T-helper 17 cell (primary cell): ENCODE results near the gene ST8SIA1. TPM values are rescaled to one million over a fixed set of nuclear protein-coding genes. Genes with fewer than 3 reads are reported as not detected.

Experiments
- ATAC-seq: fragments of 150-1000 bp; cut with Tn5 transposase; 2 replicates; pipeline ENCODE4 v1.10.0; 2021; ENCODE audit warnings: mild to moderate bottlenecking, moderate library complexity
- DNase-seq, 3 donors: peaks; one replicate each; pipeline versions ENCODE4 v3.0.0 to v3.0.0-alpha.2; 2020 to 2021
- H3K9me3 ChIP-seq: one replicate; pipeline ENCODE4 v1.7.0; 2013; ENCODE audit warnings: low read length, mild to moderate bottlenecking; ENCODE audit not compliant: control insufficient read depth, poor library complexity, severe bottlenecking
- H3K27ac Mint-ChIP-seq: one replicate; pipeline ENCODE4 v1.8.0; 2022; ENCODE audit warnings: mild to moderate bottlenecking, moderate library complexity, mixed read lengths
- H3K27me3 Mint-ChIP-seq: one replicate; pipeline ENCODE4 v1.8.0; 2022; ENCODE audit warnings: mixed read lengths
- H3K36me3 Mint-ChIP-seq: one replicate; pipeline ENCODE4 v1.8.0; 2022; ENCODE audit warnings: low read depth, mixed read lengths
- H3K4me1 Mint-ChIP-seq: one replicate; pipeline ENCODE4 v1.8.0; 2022; ENCODE audit warnings: mild to moderate bottlenecking, mixed read lengths
- H3K4me3 Mint-ChIP-seq: one replicate; pipeline ENCODE4 v1.8.0; 2022; ENCODE audit warnings: mild to moderate bottlenecking, moderate library complexity, mixed read lengths
- total RNA-seq, 4 donors: library from RNA in 2 of 4; stranded (reverse) in 2 of 4; gene quantifications; one replicate each; pipeline ENCODE4 v1.2.3 and lab custom pipeline; 2022 to 2026

The ST8SIA1 gene
- total RNA-seq, 2 donors from 2014 or later, result 7.6 to 13.9 TPM

GRCh38 chr12:22266101-22266500 is 68.4 kb downstream of the ST8SIA1 start:
- H3K4me3 Mint-ChIP-seq, result no peak overlapping the region

GRCh38 chr12:22264380-22264779 is 70.1 kb downstream of the ST8SIA1 start:
- peaks cover 5% of the 10 kb centered on the region for H3K36me3 Mint-ChIP-seq
- H3K4me1 Mint-ChIP-seq, result peaks cover 15% of the 10 kb centered on the region
- no peak overlapping the region for H3K4me3 Mint-ChIP-seq
- no peaks in the 10 kb centered on the region for H3K27me3 Mint-ChIP-seq
- ATAC-seq (no peak), DNase-seq (no peak)
- no peak overlapping the region for H3K27ac Mint-ChIP-seq
- no peaks in the 10 kb centered on the region for H3K9me3 ChIP-seq

More at GRCh38 chr12:22266101-22266500, 68.4 kb downstream of the ST8SIA1 start:
- H3K36me3 Mint-ChIP-seq, result peaks cover 5% of the 10 kb centered on the region
- ATAC-seq (no peak), DNase-seq (no peak)
- H3K9me3 ChIP-seq, result no peaks in the 10 kb centered on the region
- peaks cover 15% of the 10 kb centered on the region for H3K4me1 Mint-ChIP-seq
- no peak overlapping the region for H3K27ac Mint-ChIP-seq
- no peaks in the 10 kb centered on the region for H3K27me3 Mint-ChIP-seq

- Mint-ChIP-seq H3K36me3 (peaks cover 8% of the 10 kb centered on the region), H3K27me3 (no peaks in the 10 kb centered on the region), H3K4me1 (peaks cover 15% of the 10 kb centered on the region), H3K4me3 (no peak overlapping the region), H3K27ac (no peak overlapping the region)
- no peak for ATAC-seq
- H3K9me3 ChIP-seq, result no peaks in the 10 kb centered on the region
- no peak for DNase-seq
These were observed 72.2 kb downstream of the ST8SIA1 start for GRCh38 chr12:22262309-22262708.

GRCh38 chr12:22257100-22257499 is 77.4 kb downstream of the ST8SIA1 start:
- H3K9me3 ChIP-seq, result no peaks in the 10 kb centered on the region
- ATAC-seq, result no peak
- H3K4me3 Mint-ChIP-seq, result no peak overlapping the region
- DNase-seq, result no peak
- H3K27me3 Mint-ChIP-seq, result no peaks in the 10 kb centered on the region
- H3K27ac Mint-ChIP-seq, result no peak overlapping the region
- peaks cover 9% of the 10 kb centered on the region for H3K4me1 Mint-ChIP-seq
- peaks cover 7% of the 10 kb centered on the region for H3K36me3 Mint-ChIP-seq

GRCh38 chr12:22256605-22257004 is 77.9 kb downstream of the ST8SIA1 start:
- DNase-seq (no peak), ATAC-seq (no peak)
- H3K4me3 Mint-ChIP-seq, result no peak overlapping the region
- H3K9me3 ChIP-seq, result no peaks in the 10 kb centered on the region
- H3K36me3 Mint-ChIP-seq, result peaks cover 7% of the 10 kb centered on the region
- peaks cover 9% of the 10 kb centered on the region for H3K4me1 Mint-ChIP-seq
- H3K27ac Mint-ChIP-seq, result no peak overlapping the region
- no peaks in the 10 kb centered on the region for H3K27me3 Mint-ChIP-seq

GRCh38 chr12:22256041-22256441 is 78.5 kb downstream of the ST8SIA1 start:
- DNase-seq (no peak), ATAC-seq (no peak)
- H3K4me3 Mint-ChIP-seq, result no peak overlapping the region
- H3K9me3 ChIP-seq, result no peaks in the 10 kb centered on the region
- peaks cover 7% of the 10 kb centered on the region for H3K36me3 Mint-ChIP-seq
- H3K27ac Mint-ChIP-seq, result no peak overlapping the region
- no peaks in the 10 kb centered on the region for H3K27me3 Mint-ChIP-seq
- peaks cover 10% of the 10 kb centered on the region for H3K4me1 Mint-ChIP-seq

GRCh38 chr12:22255097-22255496 is 79.4 kb downstream of the ST8SIA1 start:
- no peak overlapping the region for H3K4me3 Mint-ChIP-seq
- no peaks in the 10 kb centered on the region for H3K27me3 Mint-ChIP-seq

GRCh38 chr12:22254478-22254877 is 80.0 kb downstream of the ST8SIA1 start:
- H3K36me3 Mint-ChIP-seq, result peaks cover 7% of the 10 kb centered on the region
- no peaks in the 10 kb centered on the region for H3K27me3 Mint-ChIP-seq
- H3K4me1 Mint-ChIP-seq, result peaks cover 14% of the 10 kb centered on the region
- no peak overlapping the region for H3K27ac Mint-ChIP-seq
- ATAC-seq, result no peak
- H3K9me3 ChIP-seq, result no peaks in the 10 kb centered on the region
- DNase-seq, result no peak
- no peak overlapping the region for H3K4me3 Mint-ChIP-seq

More at GRCh38 chr12:22255097-22255496, 79.4 kb downstream of the ST8SIA1 start:
- ATAC-seq (no peak), DNase-seq (no peak)
- H3K4me1 Mint-ChIP-seq, result peaks cover 14% of the 10 kb centered on the region
- no peaks in the 10 kb centered on the region for H3K9me3 ChIP-seq
- no peak overlapping the region for H3K27ac Mint-ChIP-seq
- H3K36me3 Mint-ChIP-seq, result peaks cover 7% of the 10 kb centered on the region

GRCh38 chr12:22252057-22252456 is 82.5 kb downstream of the ST8SIA1 start:
- H3K4me1 Mint-ChIP-seq, result peaks cover 12% of the 10 kb centered on the region
- no peaks in the 10 kb centered on the region for H3K27me3 Mint-ChIP-seq
- no peak for DNase-seq
- peaks cover 2% of the 10 kb centered on the region for H3K36me3 Mint-ChIP-seq
- ATAC-seq, result no peak
- no peak overlapping the region for H3K4me3 Mint-ChIP-seq
- H3K9me3 ChIP-seq, result no peaks in the 10 kb centered on the region
- H3K27ac Mint-ChIP-seq, result no peak overlapping the region

GRCh38 chr12:22250762-22251161 is 83.7 kb downstream of the ST8SIA1 start:
- Mint-ChIP-seq H3K27me3 (no peaks in the 10 kb centered on the region), H3K27ac (no peak overlapping the region), H3K4me3 (no peak overlapping the region), H3K36me3 (no peaks in the 10 kb centered on the region), H3K4me1 (peaks cover 7% of the 10 kb centered on the region)
- no peaks in the 10 kb centered on the region for H3K9me3 ChIP-seq
- no peak for ATAC-seq
- no peak for DNase-seq

- DNase-seq (no peak), ATAC-seq (no peak)
- Mint-ChIP-seq H3K4me3 (no peak overlapping the region), H3K27ac (no peak overlapping the region), H3K27me3 (no peaks in the 10 kb centered on the region), H3K4me1 (peaks cover 7% of the 10 kb centered on the region), H3K36me3 (no peaks in the 10 kb centered on the region)
- no peaks in the 10 kb centered on the region for H3K9me3 ChIP-seq
These were observed 85.9 kb downstream of the ST8SIA1 start for GRCh38 chr12:22248571-22249115.

GRCh38 chr12:22248121-22248520 is 86.4 kb downstream of the ST8SIA1 start:
- H3K27ac Mint-ChIP-seq, result no peak overlapping the region
- H3K4me1 Mint-ChIP-seq, result peaks cover 7% of the 10 kb centered on the region
- no peak overlapping the region for H3K4me3 Mint-ChIP-seq
- DNase-seq (no peak), ATAC-seq (no peak)
- no peaks in the 10 kb centered on the region for H3K27me3 Mint-ChIP-seq
- no peaks in the 10 kb centered on the region for H3K36me3 Mint-ChIP-seq
- H3K9me3 ChIP-seq, result no peaks in the 10 kb centered on the region

- Mint-ChIP-seq H3K36me3 (no peaks in the 10 kb centered on the region), H3K27me3 (no peaks in the 10 kb centered on the region), H3K4me1 (peaks cover 7% of the 10 kb centered on the region), H3K4me3 (no peak overlapping the region), H3K27ac (no peak overlapping the region)
- no peak for DNase-seq
- no peak for ATAC-seq
- H3K9me3 ChIP-seq, result no peaks in the 10 kb centered on the region
These were observed 88.2 kb downstream of the ST8SIA1 start for GRCh38 chr12:22246217-22246846.

- H3K4me3 Mint-ChIP-seq, result no peak overlapping the region
- peaks cover 2% of the 10 kb centered on the region for H3K36me3 Mint-ChIP-seq
- H3K9me3 ChIP-seq, result no peaks in the 10 kb centered on the region
- no peaks in the 10 kb centered on the region for H3K4me1 Mint-ChIP-seq
- no peak overlapping the region for H3K27ac Mint-ChIP-seq
- ATAC-seq (no peak), DNase-seq (no peak)
- H3K27me3 Mint-ChIP-seq, result no peaks in the 10 kb centered on the region
These were observed 91.8 kb downstream of the ST8SIA1 start for GRCh38 chr12:22242726-22243125.
